Astrocyte of the spinal cord (primary cell): ENCODE results near the gene APBB2.

Experiments
- DNase-seq: peaks from one replicate; pipeline ENCODE4 v3.0.0; 2011; ENCODE audit warnings: low read depth, low spot score
- H3K4me3 ChIP-seq: 2 replicates; pipeline ENCODE4 v1.5.1; 2011; ENCODE audit warnings: low read depth, mild to moderate bottlenecking, low read length, moderate library complexity
- in situ Hi-C: cut with HindIII; loops from 2 replicates; pipeline ENCODE4 v1.10.0; 2017; ENCODE audit warnings: low sequenced_read_pairs
- TF ChIP-seq, protein P1 (sequence below): IDR thresholded peaks from 2 replicates; pipeline ENCODE4 v1.5.1; 2012; ENCODE audit warnings: low read depth, mild to moderate bottlenecking, low read length, inconsistent platforms

Gene APBB2

GRCh38 chr4:41189076-41189475 lies 25.3 kb downstream of the APBB2 start:
- H3K4me3 ChIP-seq, result no peak overlapping the region
- TF ChIP-seq, protein P1, sequence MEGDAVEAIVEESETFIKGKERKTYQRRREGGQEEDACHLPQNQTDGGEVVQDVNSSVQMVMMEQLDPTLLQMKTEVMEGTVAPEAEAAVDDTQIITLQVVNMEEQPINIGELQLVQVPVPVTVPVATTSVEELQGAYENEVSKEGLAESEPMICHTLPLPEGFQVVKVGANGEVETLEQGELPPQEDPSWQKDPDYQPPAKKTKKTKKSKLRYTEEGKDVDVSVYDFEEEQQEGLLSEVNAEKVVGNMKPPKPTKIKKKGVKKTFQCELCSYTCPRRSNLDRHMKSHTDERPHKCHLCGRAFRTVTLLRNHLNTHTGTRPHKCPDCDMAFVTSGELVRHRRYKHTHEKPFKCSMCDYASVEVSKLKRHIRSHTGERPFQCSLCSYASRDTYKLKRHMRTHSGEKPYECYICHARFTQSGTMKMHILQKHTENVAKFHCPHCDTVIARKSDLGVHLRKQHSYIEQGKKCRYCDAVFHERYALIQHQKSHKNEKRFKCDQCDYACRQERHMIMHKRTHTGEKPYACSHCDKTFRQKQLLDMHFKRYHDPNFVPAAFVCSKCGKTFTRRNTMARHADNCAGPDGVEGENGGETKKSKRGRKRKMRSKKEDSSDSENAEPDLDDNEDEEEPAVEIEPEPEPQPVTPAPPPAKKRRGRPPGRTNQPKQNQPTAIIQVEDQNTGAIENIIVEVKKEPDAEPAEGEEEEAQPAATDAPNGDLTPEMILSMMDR, result no peak
- no peak for DNase-seq
- in situ Hi-C loops, result no loop called here

GRCh38 chr4:41185614-41186592 lies 28.4 kb downstream of the APBB2 start:
- TF ChIP-seq, protein P1, result no peak
- H3K4me3 ChIP-seq, result no peak overlapping the region
- DNase-seq, result no peak
- in situ Hi-C loops, result no loop called here

- DNase-seq, result no peak
- TF ChIP-seq, protein P1, result no peak
- in situ Hi-C loops, result no loop called here
- H3K4me3 ChIP-seq, result no peak overlapping the region
Measured at GRCh38 chr4:41184009-41184408, 30.3 kb downstream of the APBB2 start.

DNA sequence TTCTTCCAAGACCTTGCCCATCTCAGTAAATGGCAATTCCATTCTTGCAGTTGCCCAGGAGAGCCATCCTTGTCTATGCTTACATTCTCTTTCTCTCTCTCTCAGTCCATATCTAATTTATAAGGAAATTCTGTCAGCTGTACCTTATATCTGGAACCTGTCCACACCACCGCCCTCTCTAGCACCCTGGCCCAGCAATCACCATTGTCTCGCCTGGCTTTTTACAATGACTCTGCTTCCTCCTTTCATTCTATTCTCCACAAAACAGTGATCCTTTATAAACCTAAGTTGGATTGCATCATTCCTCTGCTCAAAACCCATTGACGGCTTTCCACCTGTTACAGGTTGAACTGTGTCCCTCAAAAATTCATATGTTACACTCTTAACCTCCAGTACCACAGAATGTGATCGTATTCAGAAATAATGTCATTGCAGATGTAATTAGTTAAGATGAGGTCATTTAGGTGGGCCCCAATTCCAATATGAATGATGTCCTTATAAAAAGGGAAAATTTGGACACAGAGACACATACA lies 31.3 kb downstream of the APBB2 start:
- TF ChIP-seq, protein P1, result no peak
- in situ Hi-C loops, result no loop called here
- no peak for DNase-seq

GRCh38 chr4:41181037-41181436 lies 33.3 kb downstream of the APBB2 start:
- DNase-seq, result no peak
- TF ChIP-seq, protein P1, result no peak
- no peak overlapping the region for H3K4me3 ChIP-seq
- in situ Hi-C loops, result no loop called here

More for the DNA sequence above, 31.3 kb downstream of the APBB2 start:
- H3K4me3 ChIP-seq, result no peak overlapping the region

GRCh38 chr4:41179498-41180195 lies 34.7 kb downstream of the APBB2 start:
- no peak for DNase-seq
- in situ Hi-C loops, result no loop called here
- TF ChIP-seq, protein P1, result no peak
- H3K4me3 ChIP-seq, result no peak overlapping the region
